Inflammatory macrophage treated with lipopolysaccharide for 4 hours (primary cell): ENCODE data around the gene DNMT3A.
A peak's percentile ranks its signal among the peaks of the same experiment; 100 is the strongest.

Experiments
- DNase-seq: peaks from one replicate; pipeline ENCODE4 v3.0.0-alpha.2; 2020

Gene DNMT3A

GRCh38 chr2:25372405-25373268, 30.9 kb upstream of the DNMT3A start:
- DNase-seq: no peak

- DNase-seq: no peak
Measured at GRCh38 chr2:25371253-25372241, 29.8 kb upstream of the DNMT3A start.

GRCh38 chr2:25369876-25370275, 28.2 kb upstream of the DNMT3A start:
- DNase-seq: no peak

GRCh38 chr2:25369439-25369838, 27.7 kb upstream of the DNMT3A start:
- no peak for DNase-seq

GRCh38 chr2:25368660-25369059, 26.9 kb upstream of the DNMT3A start:
- DNase-seq: no peak

- no peak for DNase-seq
Measured at GRCh38 chr2:25367296-25367695, 25.6 kb upstream of the DNMT3A start.

GRCh38 chr2:25366629-25367028, 24.9 kb upstream of the DNMT3A start:
- DNase-seq: no peak

- no peak for DNase-seq
Measured at GRCh38 chr2:25365241-25365640, 23.5 kb upstream of the DNMT3A start.

GRCh38 chr2:25363733-25364132, 22.0 kb upstream of the DNMT3A start:
- DNase-seq: no peak

- DNase-seq: peak; percentile 95
Measured at GRCh38 chr2:25362434-25363145, 20.9 kb upstream of the DNMT3A start.

GRCh38 chr2:25362049-25362433, 20.3 kb upstream of the DNMT3A start:
- DNase-seq: peak; percentile 95

- DNase-seq: no peak
Measured at GRCh38 chr2:25361261-25362048, 19.7 kb upstream of the DNMT3A start.

GRCh38 chr2:25358836-25359235, 17.1 kb upstream of the DNMT3A start:
- DNase-seq: peak; percentile 79

- DNase-seq: no peak
Measured at GRCh38 chr2:25358249-25358815, 16.6 kb upstream of the DNMT3A start.

- no peak for DNase-seq
Measured at GRCh38 chr2:25356088-25356487, 14.4 kb upstream of the DNMT3A start.

- DNase-seq: no peak
Measured at GRCh38 chr2:25355270-25355669, 13.5 kb upstream of the DNMT3A start.

GRCh38 chr2:25354116-25354515, 12.4 kb upstream of the DNMT3A start:
- no peak for DNase-seq

- no peak for DNase-seq
Measured at GRCh38 chr2:25349397-25349796, 7.7 kb upstream of the DNMT3A start.

GRCh38 chr2:25347846-25348245, 6.1 kb upstream of the DNMT3A start:
- no peak for DNase-seq

- no peak for DNase-seq
Measured at GRCh38 chr2:25347205-25347815, 5.6 kb upstream of the DNMT3A start.

- DNase-seq: no peak
Measured at GRCh38 chr2:25343187-25343825, 1.6 kb upstream of the DNMT3A start.
